Lower lobe of right lung (tissue), 2 donors: Measurements from ENCODE around the gene CUX1. TPM values are rescaled to one million over a fixed set of nuclear protein-coding genes. Genes with fewer than 3 reads are reported as not detected.
"Not testable (repeated sequence)": the region's sequence is repeated elsewhere in the genome, so short reads cannot be mapped to it uniquely, and the experiment has no call there.

Source experiments
- ATAC-seq, 2 donors: fragments of 200-7000 bp; cut with Tn5 transposase; one replicate each; pipeline ENCODE4 v1.9.1; 2020 to 2022; ENCODE audit warnings: mild to moderate bottlenecking in 2 of 2, moderate library complexity in 2 of 2
- DNase-seq: peaks from one replicate; pipeline ENCODE4 v3.0.0-alpha.2; 2020
- H3K27ac ChIP-seq: fragments of 200-600 bp; one replicate; pipeline ENCODE4 v1.8.0; 2022
- H3K27me3 ChIP-seq: fragments of 200-600 bp; one replicate; pipeline ENCODE4 v1.8.0; 2022; ENCODE audit warnings: low read depth
- H3K36me3 ChIP-seq: fragments of 200-600 bp; one replicate; pipeline ENCODE4 v1.8.0; 2022; ENCODE audit warnings: mild to moderate bottlenecking
- H3K4me1 ChIP-seq: fragments of 200-600 bp; one replicate; pipeline ENCODE4 v1.8.0; 2022
- H3K4me3 ChIP-seq: fragments of 200-600 bp; one replicate; pipeline ENCODE4 v1.8.0; 2022; ENCODE audit warnings: mild to moderate bottlenecking
- H3K9me3 ChIP-seq: fragments of 200-600 bp; one replicate; pipeline ENCODE4 v1.8.0; 2022
- CTCF ChIP-seq: fragments of 200-600 bp; IDR thresholded peaks from one replicate; pipeline ENCODE4 v1.8.0; 2022; ENCODE audit warnings: antibody characterized with exemption, mild to moderate bottlenecking
- intact Hi-C: fragments of 100-400 bp; cut with DNase I; formaldehyde crosslinking; loops from one replicate; pipeline ENCODE4 v1.11.0; 2022
- total RNA-seq: library from RNA; stranded (reverse); fragmentation: NEBNext Ultra II Directional; extraction: Animal tissue kit (Norgen Biotek cat#: 25700); gene quantifications from one replicate; pipeline ENCODE4 v1.2.1, GENCODE V29; 2021
- donor health status: DM: no; HTN: yes; CAD: no; lungs with severe emphysema.

Gene CUX1
- total RNA-seq, 1 donor from 2014 or later = 118 TPM

GRCh38 chr7:102140952-102141370 lies 323.5 kb downstream of the CUX1 start:
- intact Hi-C loops = no loop called here
- no peaks in the 10 kb centered on the region for H3K9me3 ChIP-seq
- no peak for TF ChIP-seq CTCF
- DNase-seq (no peak), ATAC-seq (peak; percentile 49 to 83)
- no peak overlapping the region for H3K4me3 ChIP-seq
- H3K27ac ChIP-seq = no peak overlapping the region
- H3K4me1 ChIP-seq = peaks cover 9% of the 10 kb centered on the region
- peaks cover 9% of the 10 kb centered on the region for H3K36me3 ChIP-seq
- no peaks in the 10 kb centered on the region for H3K27me3 ChIP-seq

- intact Hi-C loops, H3K4me1 ChIP-seq, H3K36me3 ChIP-seq, H3K27me3 ChIP-seq, H3K9me3 ChIP-seq, ATAC-seq, H3K27ac ChIP-seq, H3K4me3 ChIP-seq, DNase-seq: not testable (repeated sequence)
These were observed 325.0 kb downstream of the CUX1 start for GRCh38 chr7:102142433-102142832.

- H3K4me3 ChIP-seq = no peak overlapping the region
These were observed 328.7 kb downstream of the CUX1 start for GRCh38 chr7:102146122-102146521.

GRCh38 chr7:102147008-102147407 lies 329.6 kb downstream of the CUX1 start:
- Histone ChIP-seq H3K36me3 (peaks cover 9% of the 10 kb centered on the region), H3K4me1 (no peaks in the 10 kb centered on the region), H3K27ac (no peak overlapping the region), H3K9me3 (no peaks in the 10 kb centered on the region), H3K27me3 (no peaks in the 10 kb centered on the region), H3K4me3 (no peak overlapping the region)
- no peak for TF ChIP-seq CTCF
- DNase-seq (no peak), ATAC-seq (peak; percentile 32 to 62)
- intact Hi-C loops = no loop called here

More at GRCh38 chr7:102146122-102146521, 328.7 kb downstream of the CUX1 start:
- intact Hi-C loops = no loop called here
- Histone ChIP-seq H3K4me1 (peaks cover 3% of the 10 kb centered on the region), H3K36me3 (peaks cover 9% of the 10 kb centered on the region), H3K27me3 (no peaks in the 10 kb centered on the region), H3K27ac (no peak overlapping the region), H3K9me3 (no peaks in the 10 kb centered on the region)
- DNase-seq = no peak
- TF ChIP-seq CTCF = no peak
- peak; percentile 59 to 67 for ATAC-seq

GRCh38 chr7:102148799-102149198 lies 331.4 kb downstream of the CUX1 start:
- H3K4me1 ChIP-seq = no peaks in the 10 kb centered on the region
- peaks cover 14% of the 10 kb centered on the region for H3K36me3 ChIP-seq
- H3K9me3 ChIP-seq = no peaks in the 10 kb centered on the region
- H3K27ac ChIP-seq = no peak overlapping the region
- H3K4me3 ChIP-seq = no peak overlapping the region
- intact Hi-C loops = no loop called here
- ATAC-seq (no peak), DNase-seq (no peak)
- H3K27me3 ChIP-seq = no peaks in the 10 kb centered on the region
- no peak for TF ChIP-seq CTCF

- no peak for ATAC-seq
- Histone ChIP-seq H3K36me3 (peaks cover 10% of the 10 kb centered on the region), H3K4me1 (no peaks in the 10 kb centered on the region), H3K27me3 (no peaks in the 10 kb centered on the region), H3K4me3 (no peak overlapping the region), H3K9me3 (no peaks in the 10 kb centered on the region), H3K27ac (no peak overlapping the region)
- no peak for TF ChIP-seq CTCF
- intact Hi-C loops = no loop called here
- DNase-seq = no peak
These were observed 332.0 kb downstream of the CUX1 start for GRCh38 chr7:102149416-102149815.
